ENCODE measurements around the gene CRTC1.

The CRTC1 gene

DNA sequence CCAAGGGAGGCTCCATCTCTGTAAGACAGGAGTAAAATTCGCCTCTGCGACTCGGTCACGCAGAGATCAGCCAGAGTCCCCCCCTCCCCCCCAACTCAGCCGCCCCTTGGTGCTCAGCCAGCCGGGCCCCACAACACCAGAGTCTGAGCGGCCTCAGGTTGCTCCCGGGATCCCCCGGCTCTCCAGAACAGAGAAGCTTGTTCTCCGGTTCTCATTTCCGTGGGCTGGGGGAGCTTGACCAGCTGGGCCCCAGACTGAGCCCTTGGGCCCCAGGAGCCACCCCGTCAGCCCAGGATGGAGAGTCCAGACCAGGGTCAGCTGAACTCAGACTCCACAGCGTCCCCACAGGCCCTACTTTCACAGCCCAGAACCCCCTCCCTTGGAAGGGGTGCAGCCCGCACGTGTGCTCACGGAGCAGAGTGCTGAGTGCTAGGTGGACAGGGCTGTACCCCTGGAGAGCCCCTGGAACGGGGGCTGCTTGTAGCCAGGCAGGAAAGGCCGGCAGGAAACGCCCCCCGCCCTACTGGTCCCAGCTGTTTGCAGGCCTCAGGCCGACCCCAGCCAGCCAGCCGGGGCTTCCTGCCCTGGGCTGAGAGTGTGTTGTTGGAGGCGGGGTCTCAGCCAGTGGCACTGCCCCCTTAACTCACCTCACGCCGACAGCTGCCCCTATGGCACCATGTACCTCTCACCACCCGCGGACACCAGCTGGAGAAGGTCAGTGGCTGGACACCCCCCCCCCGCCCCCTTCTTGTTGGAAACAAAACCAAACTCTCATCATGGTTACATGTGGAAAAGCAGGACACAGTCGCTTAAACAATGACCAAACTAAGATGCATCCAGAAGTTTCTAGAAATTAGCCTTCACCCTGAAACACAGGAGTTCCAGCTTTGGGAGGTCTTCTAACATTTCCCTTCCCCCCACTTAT is 63.2 kb downstream of the CRTC1 start:
- Histone ChIP-seq H3K9ac (ENCODE audit: low read length) (no peak overlapping the region), H3F3A (ENCODE audit: insufficient read depth, low read length) (no peaks in the 10 kb centered on the region), H3K27me3 (replicated peaks; ENCODE audit: insufficient read depth, low read length) (no peaks in the 10 kb centered on the region), H3K9me2 (replicated peaks; ENCODE audit: insufficient read depth, low read length) (no peaks in the 10 kb centered on the region), H2AFZ (ENCODE audit: low read length) (no peak overlapping the region), H4K20me1 (ENCODE audit: insufficient read depth, low read length) (no peaks in the 10 kb centered on the region), H3K36me3 (replicated peaks; ENCODE audit: insufficient read depth, low read length) (no peaks in the 10 kb centered on the region), H3K4me3 (ENCODE audit: low read length) (no peak overlapping the region), H3K9me3 (replicated peaks; ENCODE audit: insufficient read depth, low read length) (no peaks in the 10 kb centered on the region), H3K4me1 (ENCODE audit: low read length) (no peaks in the 10 kb centered on the region), H3K79me2 (ENCODE audit: low read length) (no peaks in the 10 kb centered on the region), H3K27ac (ENCODE audit: low read length) (no peak overlapping the region), H3K4me2 (ENCODE audit: low read depth, low read length) (no peak overlapping the region)
- TF ChIP-seq, protein P1, sequence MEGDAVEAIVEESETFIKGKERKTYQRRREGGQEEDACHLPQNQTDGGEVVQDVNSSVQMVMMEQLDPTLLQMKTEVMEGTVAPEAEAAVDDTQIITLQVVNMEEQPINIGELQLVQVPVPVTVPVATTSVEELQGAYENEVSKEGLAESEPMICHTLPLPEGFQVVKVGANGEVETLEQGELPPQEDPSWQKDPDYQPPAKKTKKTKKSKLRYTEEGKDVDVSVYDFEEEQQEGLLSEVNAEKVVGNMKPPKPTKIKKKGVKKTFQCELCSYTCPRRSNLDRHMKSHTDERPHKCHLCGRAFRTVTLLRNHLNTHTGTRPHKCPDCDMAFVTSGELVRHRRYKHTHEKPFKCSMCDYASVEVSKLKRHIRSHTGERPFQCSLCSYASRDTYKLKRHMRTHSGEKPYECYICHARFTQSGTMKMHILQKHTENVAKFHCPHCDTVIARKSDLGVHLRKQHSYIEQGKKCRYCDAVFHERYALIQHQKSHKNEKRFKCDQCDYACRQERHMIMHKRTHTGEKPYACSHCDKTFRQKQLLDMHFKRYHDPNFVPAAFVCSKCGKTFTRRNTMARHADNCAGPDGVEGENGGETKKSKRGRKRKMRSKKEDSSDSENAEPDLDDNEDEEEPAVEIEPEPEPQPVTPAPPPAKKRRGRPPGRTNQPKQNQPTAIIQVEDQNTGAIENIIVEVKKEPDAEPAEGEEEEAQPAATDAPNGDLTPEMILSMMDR (IDR thresholded peaks at IDR 0.05; ENCODE audit: low read length): no peak
- TF ChIP-seq EZH2phosphoT487 (IDR thresholded peaks at IDR 0.05; ENCODE audit: low read length) (no peak), EZH2 (optimal IDR thresholded peaks at IDR 0.05; ENCODE audit: low read depth, low read length) (no peak)
- DNase-seq: no peak

DNA sequence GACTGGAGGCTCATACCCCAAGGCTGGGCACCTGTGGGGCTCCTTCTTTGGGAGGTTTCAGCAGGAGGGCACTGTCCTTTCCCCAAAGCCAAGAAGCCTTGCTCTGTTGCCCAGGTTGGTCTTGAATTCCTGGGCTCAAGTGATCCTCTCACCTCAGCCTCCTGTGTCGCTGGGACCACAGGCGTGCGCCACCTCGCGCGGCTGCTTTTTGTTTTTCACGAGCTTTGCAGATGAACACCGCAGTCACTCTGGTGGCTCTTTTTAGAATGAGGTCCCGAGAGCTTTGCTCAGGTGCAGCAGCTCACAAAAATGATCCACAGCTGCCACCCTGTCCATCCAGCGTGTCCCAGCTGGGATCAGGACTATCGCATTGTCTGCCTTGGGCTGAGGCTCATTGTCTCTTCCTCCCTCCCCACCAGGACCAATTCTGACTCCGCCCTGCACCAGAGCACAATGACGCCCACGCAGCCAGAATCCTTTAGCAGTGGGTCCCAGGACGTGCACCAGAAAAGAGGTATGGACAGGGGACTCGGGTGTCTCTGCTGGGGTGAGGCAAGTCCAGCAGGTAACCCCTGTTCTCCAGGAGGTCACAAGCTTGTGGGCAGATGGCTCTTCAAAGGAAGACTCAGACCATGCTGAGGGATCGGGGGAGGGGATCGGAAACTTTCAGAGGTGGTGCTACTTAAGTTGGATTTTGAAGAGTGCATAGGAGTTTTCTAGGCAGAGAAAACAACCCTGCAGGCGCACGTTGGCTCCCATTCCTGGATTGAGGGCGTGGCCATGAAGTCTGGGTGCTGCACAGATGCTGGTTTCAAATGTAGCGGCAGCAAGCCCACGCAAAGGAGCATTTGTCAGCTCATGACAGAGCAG is 66.1 kb downstream of the CRTC1 start:
- no peak overlapping the region for H3K4me3 ChIP-seq (ENCODE audit: low read length)
- no peaks in the 10 kb centered on the region for H3K27me3 ChIP-seq (replicated peaks; ENCODE audit: insufficient read depth, low read length)
- TF ChIP-seq, protein P1 (IDR thresholded peaks at IDR 0.05; ENCODE audit: low read length): no peak
- no peak for TF ChIP-seq EZH2phosphoT487 (IDR thresholded peaks at IDR 0.05; ENCODE audit: low read length)
- TF ChIP-seq EZH2 (optimal IDR thresholded peaks at IDR 0.05; ENCODE audit: low read depth, low read length): no peak
- no peak overlapping the region for H3K4me2 ChIP-seq (ENCODE audit: low read depth, low read length)
- H3K27ac ChIP-seq (ENCODE audit: low read length): no peak overlapping the region
- no peak overlapping the region for H3K9ac ChIP-seq (ENCODE audit: low read length)
- no peak overlapping the region for H2AFZ ChIP-seq (ENCODE audit: low read length)
- no peaks in the 10 kb centered on the region for H3K4me1 ChIP-seq (ENCODE audit: low read length)
- H3K9me3 ChIP-seq (replicated peaks; ENCODE audit: insufficient read depth, low read length): no peaks in the 10 kb centered on the region
- no peaks in the 10 kb centered on the region for H4K20me1 ChIP-seq (ENCODE audit: insufficient read depth, low read length)
- no peaks in the 10 kb centered on the region for H3K36me3 ChIP-seq (replicated peaks; ENCODE audit: insufficient read depth, low read length)
- H3K79me2 ChIP-seq (ENCODE audit: low read length): no peaks in the 10 kb centered on the region
- no peaks in the 10 kb centered on the region for H3F3A ChIP-seq (ENCODE audit: insufficient read depth, low read length)
- DNase-seq: no peak
- no peaks in the 10 kb centered on the region for H3K9me2 ChIP-seq (replicated peaks; ENCODE audit: insufficient read depth, low read length)

DNA sequence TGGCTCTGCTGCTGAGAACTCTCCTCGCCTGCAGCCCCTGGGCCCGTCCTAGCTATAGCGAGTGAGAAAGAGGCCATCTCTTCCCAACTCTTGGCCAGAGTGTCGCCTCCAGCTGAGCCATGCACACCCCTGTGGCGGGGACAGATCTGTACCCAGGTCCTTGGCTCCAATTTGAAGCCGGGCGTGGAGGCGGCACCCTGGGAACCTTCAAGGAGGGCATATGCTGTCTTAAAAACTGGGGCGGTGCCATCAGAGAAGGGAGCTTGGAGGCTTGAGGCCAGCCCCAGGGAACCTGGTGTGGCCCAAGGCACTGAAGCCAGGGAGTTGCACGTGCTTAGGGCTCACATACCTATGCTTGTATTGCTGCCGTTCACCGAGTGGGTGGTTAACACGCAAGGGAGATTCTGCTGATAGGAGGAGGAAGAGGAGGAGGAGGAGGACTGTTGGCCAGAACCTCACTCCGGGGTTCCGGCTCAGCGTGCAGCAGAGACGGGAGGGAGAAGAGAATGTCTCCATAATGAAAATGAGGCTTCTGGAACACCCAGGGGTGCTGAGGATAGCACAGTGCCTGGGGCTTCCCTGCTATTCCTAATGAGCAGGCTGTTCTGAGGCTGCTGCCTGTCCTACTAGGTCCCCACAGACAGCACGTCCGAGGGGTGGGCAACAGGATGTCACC is 67.0 kb downstream of the CRTC1 start:
- Histone ChIP-seq H3F3A (ENCODE audit: insufficient read depth, low read length) (no peaks in the 10 kb centered on the region), H3K4me3 (ENCODE audit: low read length) (no peak overlapping the region), H3K27ac (ENCODE audit: low read length) (no peak overlapping the region), H3K9me3 (replicated peaks; ENCODE audit: insufficient read depth, low read length) (no peaks in the 10 kb centered on the region), H3K9me2 (replicated peaks; ENCODE audit: insufficient read depth, low read length) (no peaks in the 10 kb centered on the region), H3K4me2 (ENCODE audit: low read depth, low read length) (no peak overlapping the region), H3K4me1 (ENCODE audit: low read length) (no peaks in the 10 kb centered on the region), H4K20me1 (ENCODE audit: insufficient read depth, low read length) (no peaks in the 10 kb centered on the region), H3K9ac (ENCODE audit: low read length) (no peak overlapping the region), H2AFZ (ENCODE audit: low read length) (no peak overlapping the region), H3K27me3 (replicated peaks; ENCODE audit: insufficient read depth, low read length) (no peaks in the 10 kb centered on the region), H3K36me3 (replicated peaks; ENCODE audit: insufficient read depth, low read length) (no peaks in the 10 kb centered on the region), H3K79me2 (ENCODE audit: low read length) (no peaks in the 10 kb centered on the region)
- TF ChIP-seq, protein P1 (IDR thresholded peaks at IDR 0.05; ENCODE audit: low read length): no peak
- TF ChIP-seq EZH2phosphoT487 (IDR thresholded peaks at IDR 0.05; ENCODE audit: low read length) (no peak), EZH2 (optimal IDR thresholded peaks at IDR 0.05; ENCODE audit: low read depth, low read length) (no peak)
- no peak for DNase-seq

All from MM.1S (cell line).